ENCODE data around the gene BLCAP.
A peak's percentile ranks its signal among the peaks of the same experiment; 100 is the strongest.

Gene BLCAP

GRCh38 chr20:37571033-37571432, 43.4 kb upstream of the BLCAP start:
- CTCF ChIA-PET = interaction anchor here (0.7 to 0.9 kb wide), 2 partner anchors 10 to 813 kb away, joined by 3 to 5 read pairs; no protein-coding TSS in a partner anchor
- POLR2A ChIA-PET (ENCODE audit: low non-redundant PET) = no interaction called here
- no peak for TF ChIP-seq CTCF (conservative IDR thresholded peaks at IDR 0.05; ENCODE audit: low read depth)
- no peak for DNase-seq (ENCODE audit: low spot score)
- H3K27ac ChIP-seq = no peak overlapping the region

GRCh38 chr20:37570419-37570818, 42.7 kb upstream of the BLCAP start:
- CTCF ChIA-PET = interaction anchor here (0.7 kb wide), 1 partner anchor 812 kb away, joined by 5 read pairs; no protein-coding TSS in a partner anchor
- TF ChIP-seq CTCF (conservative IDR thresholded peaks at IDR 0.05; ENCODE audit: low read depth) = no peak
- no peak for DNase-seq (ENCODE audit: low spot score)
- POLR2A ChIA-PET (ENCODE audit: low non-redundant PET) = no interaction called here
- no peak overlapping the region for H3K27ac ChIP-seq

- ChIA-PET CTCF (interaction anchor here (0.7 to 1.1 kb wide), 2 partner anchors 113 to 211 kb away, joined by 3 to 4 read pairs; no protein-coding TSS in a partner anchor), POLR2A (ENCODE audit: low non-redundant PET) (no interaction called here)
- H3K27ac ChIP-seq = no peak overlapping the region
- TF ChIP-seq CTCF (conservative IDR thresholded peaks at IDR 0.05; ENCODE audit: low read depth) = no peak
- peak; percentile 43 for DNase-seq (ENCODE audit: low spot score)
These were observed 40.3 kb upstream of the BLCAP start for GRCh38 chr20:37567671-37568588.

GRCh38 chr20:37567331-37567665, 39.6 kb upstream of the BLCAP start:
- DNase-seq (ENCODE audit: low spot score) = no peak
- ChIA-PET CTCF (interaction anchor here (0.7 to 1.1 kb wide), 2 partner anchors 114 to 211 kb away, joined by 3 to 4 read pairs; no protein-coding TSS in a partner anchor), POLR2A (ENCODE audit: low non-redundant PET) (no interaction called here)
- TF ChIP-seq CTCF (conservative IDR thresholded peaks at IDR 0.05; ENCODE audit: low read depth) = no peak
- no peak overlapping the region for H3K27ac ChIP-seq

- ChIA-PET POLR2A (ENCODE audit: low non-redundant PET) (no interaction called here), CTCF (interaction anchor here (0.6 to 5.4 kb wide), 5 partner anchors 115 to 877 kb away, joined by 3 to 19 read pairs (median 3); no protein-coding TSS in a partner anchor)
- H3K27ac ChIP-seq = no peak overlapping the region
- no peak for DNase-seq (ENCODE audit: low spot score)
- no peak for TF ChIP-seq CTCF (conservative IDR thresholded peaks at IDR 0.05; ENCODE audit: low read depth)
These were observed 39.1 kb upstream of the BLCAP start for GRCh38 chr20:37566590-37567330.

- POLR2A ChIA-PET (ENCODE audit: low non-redundant PET) = no interaction called here
- no peak overlapping the region for H3K27ac ChIP-seq
- DNase-seq (ENCODE audit: low spot score) = no peak
- no peak for TF ChIP-seq CTCF (conservative IDR thresholded peaks at IDR 0.05; ENCODE audit: low read depth)
- CTCF ChIA-PET = interaction anchor here (0.5 to 5.4 kb wide), 33 partner anchors 9 to 1354 kb away, joined by 3 to 35 read pairs (median 4); no protein-coding TSS in a partner anchor
These were observed 37.6 kb upstream of the BLCAP start for GRCh38 chr20:37565134-37565811.

All from RWPE1 (cell line).